Ishikawa (cell line): Measurements from ENCODE around the gene IL6R.

Source experiments
- CREB1 ChIP-seq: IDR thresholded peaks from 2 replicates; pipeline ENCODE4 v1.6.1; 2012; ENCODE audit warnings: low read depth
- EP300 ChIP-seq: IDR thresholded peaks from 2 replicates; pipeline ENCODE4 v1.6.1; 2012; ENCODE audit warnings: borderline replicate concordance
- MAX ChIP-seq: IDR thresholded peaks from 2 replicates; pipeline ENCODE4 v1.6.1; 2012
- NFIC ChIP-seq: IDR thresholded peaks from 2 replicates; pipeline ENCODE4 v1.6.1; 2012
- RAD21 ChIP-seq: IDR thresholded peaks from 2 replicates; pipeline ENCODE4 v1.6.1; 2012; ENCODE audit warnings: low read depth
- TAF1 ChIP-seq: IDR thresholded peaks from 2 replicates; pipeline ENCODE4 v1.6.1; 2012; ENCODE audit warnings: low read depth, mild to moderate bottlenecking
- YY1 ChIP-seq: IDR thresholded peaks from 2 replicates; pipeline ENCODE4 v1.6.1; 2012; ENCODE audit warnings: low read depth
- TF ChIP-seq, protein P1 (sequence below): IDR thresholded peaks from 2 replicates; pipeline ENCODE4 v1.6.1; 2012; ENCODE audit warnings: low read depth, mild to moderate bottlenecking

DNA sequence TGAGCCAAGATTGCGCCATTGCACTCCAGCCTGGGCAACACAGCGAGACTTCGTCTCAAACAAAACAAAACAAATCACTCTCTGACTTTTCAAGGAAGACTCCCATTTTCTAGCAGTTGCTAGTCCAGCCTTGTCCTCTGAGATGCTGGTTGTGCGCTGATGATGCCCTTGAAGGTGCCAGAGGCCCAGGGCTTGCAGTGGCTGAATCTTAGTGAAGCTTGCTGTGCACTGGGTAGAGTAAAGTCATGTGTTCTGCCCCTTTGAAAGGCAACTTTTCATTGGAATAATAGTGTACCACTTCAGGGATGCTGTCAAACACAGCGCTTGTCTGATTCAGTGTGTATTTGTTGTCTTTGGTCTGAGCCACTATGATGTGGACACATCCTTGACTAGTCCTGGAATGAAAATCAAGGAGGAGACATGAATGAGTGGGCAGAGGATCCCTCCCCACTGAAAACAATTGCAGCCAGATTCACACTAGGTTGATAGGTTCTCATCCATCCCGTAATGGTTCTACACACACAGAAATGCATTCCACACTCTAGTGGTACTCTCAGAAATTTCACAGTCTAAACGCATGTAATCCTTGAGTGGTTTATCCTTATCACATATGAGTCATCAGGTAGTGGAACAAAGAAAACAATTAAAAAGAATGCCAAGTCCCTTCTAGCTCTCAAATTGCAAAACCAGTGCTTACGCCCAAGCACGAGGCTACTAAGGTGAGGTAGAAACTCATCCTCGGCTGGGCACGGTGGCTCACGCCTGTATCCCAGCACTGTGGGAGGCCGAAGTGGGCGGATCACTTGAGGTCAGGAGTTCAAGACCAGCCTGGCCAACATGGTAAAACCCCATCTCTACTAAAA is 79.0 kb downstream of the IL6R start:
- TF ChIP-seq RAD21, result no peak
- TF ChIP-seq, protein P1, sequence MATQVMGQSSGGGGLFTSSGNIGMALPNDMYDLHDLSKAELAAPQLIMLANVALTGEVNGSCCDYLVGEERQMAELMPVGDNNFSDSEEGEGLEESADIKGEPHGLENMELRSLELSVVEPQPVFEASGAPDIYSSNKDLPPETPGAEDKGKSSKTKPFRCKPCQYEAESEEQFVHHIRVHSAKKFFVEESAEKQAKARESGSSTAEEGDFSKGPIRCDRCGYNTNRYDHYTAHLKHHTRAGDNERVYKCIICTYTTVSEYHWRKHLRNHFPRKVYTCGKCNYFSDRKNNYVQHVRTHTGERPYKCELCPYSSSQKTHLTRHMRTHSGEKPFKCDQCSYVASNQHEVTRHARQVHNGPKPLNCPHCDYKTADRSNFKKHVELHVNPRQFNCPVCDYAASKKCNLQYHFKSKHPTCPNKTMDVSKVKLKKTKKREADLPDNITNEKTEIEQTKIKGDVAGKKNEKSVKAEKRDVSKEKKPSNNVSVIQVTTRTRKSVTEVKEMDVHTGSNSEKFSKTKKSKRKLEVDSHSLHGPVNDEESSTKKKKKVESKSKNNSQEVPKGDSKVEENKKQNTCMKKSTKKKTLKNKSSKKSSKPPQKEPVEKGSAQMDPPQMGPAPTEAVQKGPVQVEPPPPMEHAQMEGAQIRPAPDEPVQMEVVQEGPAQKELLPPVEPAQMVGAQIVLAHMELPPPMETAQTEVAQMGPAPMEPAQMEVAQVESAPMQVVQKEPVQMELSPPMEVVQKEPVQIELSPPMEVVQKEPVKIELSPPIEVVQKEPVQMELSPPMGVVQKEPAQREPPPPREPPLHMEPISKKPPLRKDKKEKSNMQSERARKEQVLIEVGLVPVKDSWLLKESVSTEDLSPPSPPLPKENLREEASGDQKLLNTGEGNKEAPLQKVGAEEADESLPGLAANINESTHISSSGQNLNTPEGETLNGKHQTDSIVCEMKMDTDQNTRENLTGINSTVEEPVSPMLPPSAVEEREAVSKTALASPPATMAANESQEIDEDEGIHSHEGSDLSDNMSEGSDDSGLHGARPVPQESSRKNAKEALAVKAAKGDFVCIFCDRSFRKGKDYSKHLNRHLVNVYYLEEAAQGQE, result no peak
- no peak for TF ChIP-seq YY1
- 0 out of 2 replicates have a peak, but pooled peaks have one; percentile 22 for TF ChIP-seq MAX
- no peak for TF ChIP-seq CREB1
- 0 out of 2 replicates have a peak, but pooled peaks have one; percentile 12 for TF ChIP-seq NFIC
- no peak for TF ChIP-seq EP300
- TF ChIP-seq TAF1, result no peak
